ENCODE data around the gene ZFAND2B. TPM values are rescaled to one million over a fixed set of nuclear protein-coding genes. Genes with fewer than 3 reads are reported as not detected.
A peak's percentile ranks its signal among the peaks of the same experiment; 100 is the strongest.

The ZFAND2B gene
- polyA plus RNA-seq, 1 of the 3 experiments (the other 2 are of a cell fraction): 39.9 TPM

- Histone ChIP-seq H4K20me1 (ENCODE audit: insufficient read depth) (no peaks in the 10 kb centered on the region), H3K9ac (no peak overlapping the region; the same call in 1 of the 2 replicates), H3K4me1 (ENCODE audit: control insufficient read depth in 1 of 2, insufficient read depth in 2 of 2, low read depth in 1 of 2, low read length in 1 of 2) (peaks cover 19 to 37% of the 10 kb centered on the region in 2 experiments), H2AFZ (ENCODE audit: low read depth) (no peak overlapping the region), H3F3A (replicated peaks; ENCODE audit: insufficient read depth) (peaks cover 19% of the 10 kb centered on the region), H3K9me3 (no peaks in the 10 kb centered on the region), H3K36me3 (replicated peaks in 1 of 2; ENCODE audit: control insufficient read depth in 1 of 2, insufficient read depth in 2 of 2, low read length in 1 of 2) (peaks cover 6 to 16% of the 10 kb centered on the region in 2 experiments), H3K27me3 (ENCODE audit: insufficient read depth) (peaks cover 8% of the 10 kb centered on the region; the same call in 1 of the 2 replicates), H3K79me2 (ENCODE audit: insufficient read depth) (peaks cover 20% of the 10 kb centered on the region), H3K4me3 (ENCODE audit: low read depth in 2 of 2, low read length in 1 of 2) (no peak overlapping the region), H3K9me2 (no peaks in the 10 kb centered on the region), H3K4me2 (peak overlapping the region; percentile 34; the same call in 1 of the 2 replicates), H3K27ac (ENCODE audit: low read depth in 2 of 2, low read length in 1 of 2) (peak overlapping the region; percentile 25 to 56; a peak in 3 of 4 replicates)
- 31% methylated on average over 7 of the region's 7 CpGs for WGBS (ENCODE audit: low lambda C conversion rate)
- TF ChIP-seq PBX3 (IDR thresholded peaks at IDR 0.05): no peak; the same call in 1 of the 2 replicates
- TF ChIP-seq MAX (IDR thresholded peaks at IDR 0.05; ENCODE audit: low read depth): 0 out of 2 replicates have a peak, but pooled peaks have one; percentile 8
- TF ChIP-seq MXI1 (IDR thresholded peaks at IDR 0.05; ENCODE audit: low read depth, low read length): no peak
- no peak for TF ChIP-seq EZH2phosphoT487 (IDR thresholded peaks at IDR 0.05; ENCODE audit: borderline replicate concordance, low read depth)
- TF ChIP-seq SMC3 (IDR thresholded peaks at IDR 0.05; ENCODE audit: low read depth, low read length): no peak
- no peak for TF ChIP-seq SIN3A (IDR thresholded peaks at IDR 0.05; ENCODE audit: borderline replicate concordance, low read depth, low read length)
- ChIA-PET CTCF (interaction anchor here (0.8 to 3.5 kb wide), 9 partner anchors 19 to 220 kb away, joined by 3 to 19 read pairs (median 4); partner anchors contain the start of gene DNAJB2), POLR2A (interaction anchor here (0.6 to 1.5 kb wide), 3 partner anchors 19 to 1032 kb away, joined by 3 to 6 read pairs (median 3); partner anchors contain the start of genes ANKZF1 and ATG9A)
- DNase-seq: no peak
Observed at GRCh38 chr2:219249203-219249980, 42.8 kb downstream of the ZFAND2B start.

- H3K4me2 ChIP-seq: peak overlapping the region; percentile 34; the same call in 1 of the 2 replicates
- peak overlapping the region; percentile 14 to 56; a peak in 2 of 4 replicates for H3K27ac ChIP-seq (ENCODE audit: low read depth in 2 of 2, low read length in 1 of 2)
- H3K9ac ChIP-seq: no peak overlapping the region
- POLR2A ChIA-PET: interaction anchor here (1.5 kb wide), 1 partner anchor 20 kb away, joined by 6 read pairs; the partner anchor contains the start of genes ANKZF1 and ATG9A
- H3K4me3 ChIP-seq (ENCODE audit: low read depth in 2 of 2, low read length in 1 of 2): no peak overlapping the region
- DNase-seq: no peak
- CTCF ChIA-PET: interaction anchor here (0.8 to 3.5 kb wide), 5 partner anchors 28 to 220 kb away, joined by 3 to 19 read pairs (median 3); partner anchors contain the start of gene DNAJB2
- peaks cover 6 to 16% of the 10 kb centered on the region in 2 experiments for H3K36me3 ChIP-seq (replicated peaks in 1 of 2; ENCODE audit: control insufficient read depth in 1 of 2, insufficient read depth in 2 of 2, low read length in 1 of 2)
- H3K4me1 ChIP-seq (ENCODE audit: control insufficient read depth in 1 of 2, insufficient read depth in 2 of 2, low read depth in 1 of 2, low read length in 1 of 2): peaks cover 19 to 36% of the 10 kb centered on the region in 2 experiments
- WGBS (ENCODE audit: low lambda C conversion rate): 72% methylated on average over 8 of the region's 22 CpGs
- H4K20me1 ChIP-seq (ENCODE audit: insufficient read depth): no peaks in the 10 kb centered on the region
- no peak overlapping the region for H2AFZ ChIP-seq (ENCODE audit: low read depth)
- peaks cover 19% of the 10 kb centered on the region for H3F3A ChIP-seq (replicated peaks; ENCODE audit: insufficient read depth)
- H3K9me3 ChIP-seq: no peaks in the 10 kb centered on the region
- peaks cover 16% of the 10 kb centered on the region; the same call in 1 of the 2 replicates for H3K27me3 ChIP-seq (ENCODE audit: insufficient read depth)
- H3K9me2 ChIP-seq: no peaks in the 10 kb centered on the region
- peaks cover 20% of the 10 kb centered on the region for H3K79me2 ChIP-seq (ENCODE audit: insufficient read depth)
- no peak for TF ChIP-seq YY1 (IDR thresholded peaks at IDR 0.05; ENCODE audit: low read depth)
- TF ChIP-seq SIN3A (IDR thresholded peaks at IDR 0.05; ENCODE audit: borderline replicate concordance, low read depth, low read length): no peak
- TF ChIP-seq TAF1 (IDR thresholded peaks at IDR 0.05; ENCODE audit: borderline replicate concordance, low read depth, low read length): no peak
- TF ChIP-seq PBX3 (IDR thresholded peaks at IDR 0.05): no peak
- no peak for TF ChIP-seq ZBTB33 (IDR thresholded peaks at IDR 0.05; ENCODE audit: borderline replicate concordance, low read depth)
- no peak for TF ChIP-seq NFIC (IDR thresholded peaks at IDR 0.05; ENCODE audit: borderline replicate concordance)
- no peak for TF ChIP-seq GABPA (IDR thresholded peaks at IDR 0.05; ENCODE audit: low read depth)
- TF ChIP-seq EP300 (IDR thresholded peaks at IDR 0.05; ENCODE audit: borderline replicate concordance in 1 of 2, low read depth in 1 of 2, low read length in 1 of 2): no peak
- TF ChIP-seq GATA2 (CRISPR knock-in tag; IDR thresholded peaks at IDR 0.05): no peak
- no peak for TF ChIP-seq TEAD4 (IDR thresholded peaks at IDR 0.05; ENCODE audit: borderline replicate concordance, insufficient read depth)
Observed at GRCh38 chr2:219250049-219250781, 43.6 kb downstream of the ZFAND2B start.

All from SK-N-SH (cell line).